ENCODE results near the gene CDK6.

DNA sequence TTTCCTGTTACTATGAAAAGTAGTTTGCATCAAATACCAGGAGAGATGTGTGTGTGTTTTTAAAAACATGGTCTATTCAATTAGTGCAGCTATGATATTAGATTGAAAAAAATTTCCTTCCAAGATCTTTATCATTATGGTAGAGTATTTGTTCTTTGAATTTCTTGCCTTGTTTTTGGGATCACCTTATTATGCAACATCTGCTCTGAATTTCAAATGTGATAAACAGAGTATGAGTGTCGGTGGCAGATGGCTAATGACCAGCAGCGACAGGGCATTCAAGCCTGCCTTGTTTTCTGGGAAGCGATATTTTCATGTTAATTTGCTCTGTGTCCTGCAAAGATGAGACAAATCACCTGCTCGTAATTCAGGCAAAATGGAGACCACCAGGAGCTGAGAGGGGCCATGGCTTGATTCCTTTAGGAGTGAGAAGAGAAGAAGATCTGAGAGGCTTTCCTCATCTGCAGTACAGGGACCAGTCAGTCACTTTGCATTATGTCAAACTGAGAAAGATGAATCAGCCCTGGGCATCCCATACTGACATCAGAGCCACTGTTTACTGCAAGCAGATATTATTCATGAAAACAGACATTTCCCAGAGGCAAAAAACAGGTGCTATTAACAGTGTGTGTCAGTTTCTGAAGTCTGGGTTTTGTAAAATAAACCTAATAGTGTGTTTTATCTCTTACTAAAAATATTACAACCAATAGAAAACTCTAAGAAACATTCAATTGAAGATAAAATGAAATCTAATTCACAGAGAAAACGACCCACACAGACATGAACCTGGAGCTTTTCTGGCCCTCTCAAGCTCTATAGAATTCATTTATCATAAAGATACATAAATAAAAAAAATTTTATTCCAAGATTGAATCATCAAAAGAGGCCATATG is 67.6 kb downstream of the CDK6 start:
- TF ChIP-seq, protein P1, sequence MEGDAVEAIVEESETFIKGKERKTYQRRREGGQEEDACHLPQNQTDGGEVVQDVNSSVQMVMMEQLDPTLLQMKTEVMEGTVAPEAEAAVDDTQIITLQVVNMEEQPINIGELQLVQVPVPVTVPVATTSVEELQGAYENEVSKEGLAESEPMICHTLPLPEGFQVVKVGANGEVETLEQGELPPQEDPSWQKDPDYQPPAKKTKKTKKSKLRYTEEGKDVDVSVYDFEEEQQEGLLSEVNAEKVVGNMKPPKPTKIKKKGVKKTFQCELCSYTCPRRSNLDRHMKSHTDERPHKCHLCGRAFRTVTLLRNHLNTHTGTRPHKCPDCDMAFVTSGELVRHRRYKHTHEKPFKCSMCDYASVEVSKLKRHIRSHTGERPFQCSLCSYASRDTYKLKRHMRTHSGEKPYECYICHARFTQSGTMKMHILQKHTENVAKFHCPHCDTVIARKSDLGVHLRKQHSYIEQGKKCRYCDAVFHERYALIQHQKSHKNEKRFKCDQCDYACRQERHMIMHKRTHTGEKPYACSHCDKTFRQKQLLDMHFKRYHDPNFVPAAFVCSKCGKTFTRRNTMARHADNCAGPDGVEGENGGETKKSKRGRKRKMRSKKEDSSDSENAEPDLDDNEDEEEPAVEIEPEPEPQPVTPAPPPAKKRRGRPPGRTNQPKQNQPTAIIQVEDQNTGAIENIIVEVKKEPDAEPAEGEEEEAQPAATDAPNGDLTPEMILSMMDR (IDR thresholded peaks at IDR 0.05) = no peak
- TF ChIP-seq POLR2AphosphoS5 (IDR thresholded peaks at IDR 0.05) (no peak), POLR2A (IDR thresholded peaks at IDR 0.05) (no peak), EP300 (IDR thresholded peaks at IDR 0.05; ENCODE audit: low read depth) (no peak)

All from transverse colon (tissue), 4 donors.